ENCODE data around the gene PCCA.

DNA sequence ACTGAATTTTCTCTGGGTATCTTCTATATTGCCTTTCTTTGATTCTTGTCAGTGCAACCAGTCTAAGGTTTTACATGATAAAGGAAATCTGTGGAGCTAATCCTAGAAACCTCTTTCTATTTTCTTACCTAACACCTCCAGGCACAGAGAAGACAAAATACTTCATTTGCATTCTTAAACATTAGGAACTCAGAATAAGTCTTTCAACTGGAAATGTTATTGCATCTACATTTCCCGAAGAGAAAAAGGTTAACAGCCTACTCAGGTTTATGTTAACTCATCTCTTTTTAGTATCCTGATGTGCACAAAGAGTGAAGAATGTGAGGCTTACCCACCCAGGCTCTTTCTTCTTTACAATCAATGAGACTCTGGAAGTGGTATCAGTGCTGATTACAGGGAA, 106.7 kb downstream of the PCCA start:
- TF ChIP-seq, protein P1, sequence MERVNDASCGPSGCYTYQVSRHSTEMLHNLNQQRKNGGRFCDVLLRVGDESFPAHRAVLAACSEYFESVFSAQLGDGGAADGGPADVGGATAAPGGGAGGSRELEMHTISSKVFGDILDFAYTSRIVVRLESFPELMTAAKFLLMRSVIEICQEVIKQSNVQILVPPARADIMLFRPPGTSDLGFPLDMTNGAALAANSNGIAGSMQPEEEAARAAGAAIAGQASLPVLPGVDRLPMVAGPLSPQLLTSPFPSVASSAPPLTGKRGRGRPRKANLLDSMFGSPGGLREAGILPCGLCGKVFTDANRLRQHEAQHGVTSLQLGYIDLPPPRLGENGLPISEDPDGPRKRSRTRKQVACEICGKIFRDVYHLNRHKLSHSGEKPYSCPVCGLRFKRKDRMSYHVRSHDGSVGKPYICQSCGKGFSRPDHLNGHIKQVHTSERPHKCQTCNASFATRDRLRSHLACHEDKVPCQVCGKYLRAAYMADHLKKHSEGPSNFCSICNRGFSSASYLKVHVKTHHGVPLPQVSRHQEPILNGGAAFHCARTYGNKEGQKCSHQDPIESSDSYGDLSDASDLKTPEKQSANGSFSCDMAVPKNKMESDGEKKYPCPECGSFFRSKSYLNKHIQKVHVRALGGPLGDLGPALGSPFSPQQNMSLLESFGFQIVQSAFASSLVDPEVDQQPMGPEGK (CRISPR knock-in tag; IDR thresholded peaks at IDR 0.05; ENCODE audit: borderline replicate concordance): no peak
- TF ChIP-seq TOX (CRISPR knock-in tag; IDR thresholded peaks at IDR 0.05; ENCODE audit: borderline replicate concordance) (no peak), RARB (CRISPR knock-in tag; IDR thresholded peaks at IDR 0.05) (no peak), PPARA (CRISPR knock-in tag; IDR thresholded peaks at IDR 0.05; ENCODE audit: borderline replicate concordance) (no peak), BACH2 (CRISPR knock-in tag; IDR thresholded peaks at IDR 0.05; ENCODE audit: borderline replicate concordance) (no peak), GLIS3 (CRISPR knock-in tag; IDR thresholded peaks at IDR 0.05) (no peak)
- TF ChIP-seq, protein P2, sequence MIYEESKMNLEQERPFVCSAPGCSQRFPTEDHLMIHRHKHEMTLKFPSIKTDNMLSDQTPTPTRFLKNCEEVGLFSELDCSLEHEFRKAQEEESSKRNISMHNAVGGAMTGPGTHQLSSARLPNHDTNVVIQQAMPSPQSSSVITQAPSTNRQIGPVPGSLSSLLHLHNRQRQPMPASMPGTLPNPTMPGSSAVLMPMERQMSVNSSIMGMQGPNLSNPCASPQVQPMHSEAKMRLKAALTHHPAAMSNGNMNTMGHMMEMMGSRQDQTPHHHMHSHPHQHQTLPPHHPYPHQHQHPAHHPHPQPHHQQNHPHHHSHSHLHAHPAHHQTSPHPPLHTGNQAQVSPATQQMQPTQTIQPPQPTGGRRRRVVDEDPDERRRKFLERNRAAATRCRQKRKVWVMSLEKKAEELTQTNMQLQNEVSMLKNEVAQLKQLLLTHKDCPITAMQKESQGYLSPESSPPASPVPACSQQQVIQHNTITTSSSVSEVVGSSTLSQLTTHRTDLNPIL (CRISPR knock-in tag; IDR thresholded peaks at IDR 0.05; ENCODE audit: low read depth): no peak

Data from SK-N-SH treated with all-trans-retinoic acid at 6 μM for 48 hours (cell line).